HepG2 (cell line): ENCODE results near the gene C21orf58. TPM values are rescaled to one million over a fixed set of nuclear protein-coding genes. Genes with fewer than 3 reads are reported as not detected.

Experiments used
- ATAC-seq: fragments of 200-7000 bp; cut with Tn5 transposase; 3 replicates; pipeline ENCODE4 v1.9.1; 2020; ENCODE audit warnings: mild to moderate bottlenecking, moderate library complexity
- BruUV-seq: library from RNA; stranded (reverse); fragments of 400-500 nt; replicated peaks from 2 replicates; lab custom pipeline; 2021; lab: Mats Ljungman, UMichigan
- CTCF ChIA-PET: fragments of 300-600 bp; formaldehyde crosslinking; extraction: SDS; loops from one replicate; lab custom pipeline; 2021; ENCODE audit warnings: low total read pairs, inconsistent platforms, low intra/inter-chr PET ratio; lab: Yijun Ruan, JAX
- POLR2A ChIA-PET: fragments of 350-600 bp; sonication (Branson Sonifier 250); formaldehyde crosslinking; loops from one replicate; lab custom pipeline; 2020; ENCODE audit warnings: antibody characterized with exemption, inconsistent platforms; lab: Yijun Ruan, JAX
- DNase-seq: peaks from one replicate; pipeline ENCODE4 v3.0.0-alpha.2; 2015; ENCODE audit warnings: low spot score
- FAIRE-seq: peaks from 3 replicates; lab custom pipeline; 2011; peaks lifted over from hg19 to GRCh38; lab: Jason Lieb, UNC
- H2AFZ ChIP-seq: one replicate; pipeline ENCODE4 v1.6.1; 2011; ENCODE audit warnings: low read length, inconsistent platforms
- H3K27ac ChIP-seq: fragments of 300-600 bp; 3 replicates; pipeline ENCODE4 v1.8.0; 2011; ENCODE audit warnings: mixed run types, mild to moderate bottlenecking, mixed read lengths, low read length, inconsistent platforms; ENCODE audit not compliant: insufficient read depth; ENCODE audit errors: extremely low read length
- H3K27me3 ChIP-seq, 2 experiments: fragments of 200-600 bp in 1 of 2; 2 replicates in 1 of 2; 3 replicates in 1 of 2; pipeline versions ENCODE4 v1.6.0 to v1.8.0; 2011; ENCODE audit warnings: low read length in 2 of 2, mild to moderate bottlenecking in 2 of 2, moderate library complexity in 2 of 2, inconsistent platforms in 1 of 2; ENCODE audit not compliant: insufficient read depth in 2 of 2, control insufficient read depth in 1 of 2
- H3K36me3 ChIP-seq, 2 experiments: fragments of 200-600 bp in 1 of 2; replicated peaks in 1 of 2; 2 replicates in 1 of 2; 3 replicates in 1 of 2; pipeline versions ENCODE4 v1.5.1 to v1.8.0; 2011; ENCODE audit warnings: low read length in 2 of 2, inconsistent platforms in 1 of 2; ENCODE audit not compliant: insufficient read depth in 2 of 2, control insufficient read depth in 1 of 2
- H3K4me1 ChIP-seq: 2 replicates; pipeline ENCODE4 v1.5.1; 2012; ENCODE audit warnings: low read length, inconsistent platforms; ENCODE audit not compliant: insufficient read depth
- H3K4me2 ChIP-seq: 2 replicates; pipeline ENCODE4 v1.6.0; 2011; ENCODE audit warnings: low read depth, low read length, inconsistent platforms
- H3K4me3 ChIP-seq, 3 experiments: fragments of 200-600 bp in 1 of 3; sonication (generic), shearing (Covaris generic) in 1 of 3; replicated peaks in 1 of 3; 2 replicates each; pipeline ENCODE4 v1.5.1; 2011 to 2016; ENCODE audit warnings: low read length in 3 of 3, inconsistent platforms in 2 of 3, low read depth in 2 of 3, mild to moderate bottlenecking in 2 of 3, control low read depth in 1 of 3, mixed read lengths in 1 of 3; ENCODE audit not compliant: insufficient read depth in 1 of 3
- H3K79me2 ChIP-seq: one replicate; pipeline ENCODE4 v1.6.1; 2011; ENCODE audit warnings: low read length, inconsistent platforms; ENCODE audit not compliant: insufficient read depth
- H3K9ac ChIP-seq: 2 replicates; pipeline ENCODE4 v1.6.0; 2011; ENCODE audit warnings: mild to moderate bottlenecking, low read depth, low read length, inconsistent platforms; ENCODE audit not compliant: insufficient read depth
- H3K9me3 ChIP-seq: 2 replicates; pipeline ENCODE4 v1.5.1; 2012; ENCODE audit warnings: mild to moderate bottlenecking, low read length
- H4K20me1 ChIP-seq: 2 replicates; pipeline ENCODE4 v1.6.0; 2011; ENCODE audit warnings: inconsistent platforms, mild to moderate bottlenecking, low read length, moderate library complexity; ENCODE audit not compliant: insufficient read depth
- CCDC6 ChIP-seq: sonication (generic); formaldehyde crosslinking; IDR thresholded peaks from 2 replicates; pipeline ENCODE4 v1.8.1; 2022; ENCODE audit warnings: mild to moderate bottlenecking, missing genetic modification reagents, moderate library complexity
- EHMT2 ChIP-seq: fragments of 200-600 bp; sonication (generic); IDR thresholded peaks from 2 replicates; pipeline ENCODE4 v1.7.0; 2017; ENCODE audit warnings: antibody characterized with exemption, low read depth, low read length, borderline replicate concordance
- FOXA1 ChIP-seq, 2 experiments: fragments of 450-650 bp in 1 of 2; sonication (generic) in 1 of 2; formaldehyde crosslinking in 1 of 2; IDR thresholded peaks; 2 replicates each; pipeline versions ENCODE4 v1.4.0 to v1.6.1; 2016 to 2020; ENCODE audit warnings: missing genetic modification reagents in 1 of 2
- GABPA ChIP-seq, 2 experiments: IDR thresholded peaks; 2 replicates each; pipeline ENCODE4 v1.6.1; 2011 to 2016; ENCODE audit warnings: low read depth in 2 of 2, low read length in 1 of 2, missing biosample characterization in 1 of 2, missing genetic modification characterization in 1 of 2
- HNRNPK ChIP-seq: fragments of 200-400 bp; formaldehyde crosslinking; IDR thresholded peaks from 2 replicates; pipeline ENCODE4 v1.6.1; 2018; ENCODE audit warnings: low read length, low read depth, moderate library complexity, mild to moderate bottlenecking; ENCODE audit not compliant: poor library complexity, severe bottlenecking
- HNRNPLL ChIP-seq: fragments of 200-400 bp; formaldehyde crosslinking; IDR thresholded peaks from 2 replicates; pipeline ENCODE4 v1.6.1; 2017; ENCODE audit warnings: mild to moderate bottlenecking, low read depth, low read length; ENCODE audit not compliant: poor library complexity, severe bottlenecking
- JUND ChIP-seq: sonication (generic); formaldehyde crosslinking; IDR thresholded peaks from 2 replicates; pipeline ENCODE4 v1.8.0; 2022; ENCODE audit warnings: mild to moderate bottlenecking, missing genetic modification reagents
- MEIS1 ChIP-seq: sonication (generic); formaldehyde crosslinking; IDR thresholded peaks from 2 replicates; pipeline ENCODE4 v1.9.0; 2021; ENCODE audit warnings: mild to moderate bottlenecking, missing genetic modification reagents, moderate library complexity, borderline replicate concordance
- PHF5A ChIP-seq: IDR thresholded peaks from one replicate; pipeline ENCODE4 v1.6.1; 2018; ENCODE audit warnings: low read depth, missing genetic modification reagents; ENCODE audit not compliant: unreplicated experiment
- SKIL ChIP-seq: sonication (generic); formaldehyde crosslinking; IDR thresholded peaks from 2 replicates; pipeline ENCODE4 v1.8.0; 2022; ENCODE audit warnings: missing genetic modification reagents, mild to moderate bottlenecking, moderate library complexity, borderline replicate concordance
- UBTF ChIP-seq: sonication (generic); formaldehyde crosslinking; IDR thresholded peaks from 2 replicates; pipeline ENCODE4 v1.4.0; 2020; ENCODE audit warnings: mild to moderate bottlenecking, missing genetic modification reagents
- ZFP36L1 ChIP-seq: sonication (generic); formaldehyde crosslinking; IDR thresholded peaks from 2 replicates; pipeline ENCODE4 v1.8.0; 2022; ENCODE audit warnings: mild to moderate bottlenecking, missing genetic modification reagents, moderate library complexity
- ZNF232 ChIP-seq: sonication (generic); formaldehyde crosslinking; IDR thresholded peaks from 2 replicates; pipeline ENCODE4 v1.4.0; 2020; ENCODE audit warnings: missing genetic modification reagents, borderline replicate concordance
- ZNF543 ChIP-seq: sonication (generic); formaldehyde crosslinking; IDR thresholded peaks from 2 replicates; pipeline ENCODE4 v1.4.0; 2020; ENCODE audit warnings: mild to moderate bottlenecking, missing genetic modification reagents
- WGBS: methylation state at CpG from one replicate; pipeline ENCODE4 v1.1.6; 2017; ENCODE audit warnings: low lambda C conversion rate; 5-methylcytosine and 5-hydroxymethylcytosine counted together
- in situ Hi-C: cut with HindIII; loops from 2 replicates; pipeline ENCODE4 v1.10.0; 2017; ENCODE audit warnings: low pct_unique_long_range_greater_than_20kb; ENCODE audit not compliant: extremely low pct_ligation_motif_present
- intact Hi-C: fragments of 100-400 bp; cut with micrococcal nuclease; formaldehyde crosslinking; loops from one replicate; pipeline ENCODE4 v1.10.0; 2022; ENCODE audit not compliant: unreplicated experiment
- polyA plus RNA-seq, 8 experiments: library from polyadenylated mRNA; depleted of rRNA in 3 of 8; stranded (reverse) in 7 of 8; unstranded in 1 of 8; fragments of >200 nt; fragmentation: Illumina TruSeq in 4 of 8; extraction: Trizol in 4 of 8; gene quantifications; 2 replicates each; pipeline versions ENCODE4 v1.2.1 to v1.2.3, GENCODE V29; 2011 to 2016; ENCODE audit warnings: low read depth in 4 of 8, missing spikeins in 1 of 8, mixed read lengths in 1 of 8; ENCODE audit not compliant: insufficient read depth in 1 of 8
- total RNA-seq, 5 experiments: library from RNA; depleted of rRNA; stranded (reverse); fragments of >200 nt; fragmentation: Illumina TruSeq; extraction: Trizol; gene quantifications; 2 replicates each; pipeline ENCODE4 v1.2.3, GENCODE V29; 2016; ENCODE audit warnings: low read depth in 1 of 5

Gene C21orf58
- total and polyA plus RNA-seq, 2 of the 13 experiments (the other 11 are each of a cell fraction or from before 2014, with no cell fraction given), result 3.5 to 6.8 TPM

GRCh38 chr21:46294647-46295176 is 29.0 kb downstream of the C21orf58 start:
- Histone ChIP-seq H3K36me3 (peaks cover 1 to 14% of the 10 kb centered on the region in 2 experiments; a peak in 1 of 5 replicates), H3K4me2 (peak overlapping the region; percentile 95), H3K4me3 (peak overlapping the region in 2 of 3 experiments; percentile 49 to 69; a peak in 3 of 6 replicates), H3K9ac (peak overlapping the region; percentile 34; the same call in 1 of the 2 replicates), H3K27me3 (no peaks in the 10 kb centered on the region), H3K27ac (peak overlapping the region; percentile 60), H3K4me1 (peaks cover 34% of the 10 kb centered on the region), H3K9me3 (no peaks in the 10 kb centered on the region), H2AFZ (no peak overlapping the region), H4K20me1 (no peaks in the 10 kb centered on the region), H3K79me2 (no peaks in the 10 kb centered on the region)
- ChIA-PET CTCF (no interaction called here), POLR2A (interaction anchor here (0.8 to 1.9 kb wide), 2 partner anchors 11 to 31 kb away, joined by 4 to 5 read pairs; a partner anchor contains a TSS)
- intact Hi-C loops, result no loop called here
- peak; percentile 20 for ATAC-seq
- WGBS, result 71% methylated on average over 5 of the region's 10 CpGs
- no TSS peak for BruUV-seq
- no peak for DNase-seq
- in situ Hi-C loops, result no loop called here
- no peak for TF ChIP-seq GABPA (IDR thresholded peaks at IDR 0.05; ENCODE audit: low read depth, low read length)
- peak; percentile 22; the same call in 1 of the 2 replicates for TF ChIP-seq GABPA (CRISPR knock-in tag; IDR thresholded peaks at IDR 0.05; ENCODE audit: low read depth)
- TF ChIP-seq PHF5A (CRISPR knock-in tag), result no peak
- TF ChIP-seq EHMT2, result no peak
- no peak for TF ChIP-seq FOXA1 (IDR thresholded peaks at IDR 0.05)
- TF ChIP-seq FOXA1 (CRISPR knock-in tag; IDR thresholded peaks at IDR 0.05), result no peak
- no peak for TF ChIP-seq UBTF (CRISPR knock-in tag)
- TF ChIP-seq ZFP36L1 (CRISPR knock-in tag), result no peak
- TF ChIP-seq ZNF232, result no peak
- TF ChIP-seq HNRNPK, result no peak
- TF ChIP-seq JUND (CRISPR knock-in tag), result no peak
- no peak for TF ChIP-seq CCDC6 (CRISPR knock-in tag)
- TF ChIP-seq HNRNPLL, result peak; percentile 14
- TF ChIP-seq SKIL (CRISPR knock-in tag), result no peak
- TF ChIP-seq MEIS1 (CRISPR knock-in tag), result no peak
- TF ChIP-seq ZNF543, result 0 out of 2 replicates have a peak, but pooled peaks have one; percentile 35
- FAIRE-seq, result no peak
